GM23338 (cell line): Measurements from ENCODE around the gene DOCK4. TPM values are rescaled to one million over a fixed set of nuclear protein-coding genes. Genes with fewer than 3 reads are reported as not detected.

ENCODE experiments used
- ATAC-seq: fragments of 200-7000 bp; cut with Tn5 transposase; 3 replicates; pipeline ENCODE4 v1.9.1; 2020
- DNase-seq: peaks from one replicate; pipeline ENCODE4 v3.0.0-alpha.2; 2015; ENCODE audit warnings: low spot score
- H2AFZ ChIP-seq: fragments of 200-600 bp; sonication (generic); 2 replicates; pipeline ENCODE4 v1.8.0; 2016; ENCODE audit warnings: antibody characterized with exemption, mild to moderate bottlenecking, moderate library complexity
- H3F3A ChIP-seq: fragments of 200-600 bp; sonication (generic); replicated peaks from 2 replicates; pipeline ENCODE4 v1.8.0; 2017; ENCODE audit warnings: antibody characterized with exemption, mixed run types, low read depth
- H3K27ac ChIP-seq: fragments of 200-600 bp; sonication (generic); 2 replicates; pipeline ENCODE4 v1.6.1; 2016; ENCODE audit warnings: low read depth
- H3K27me3 ChIP-seq: fragments of 200-600 bp; sonication (generic); 2 replicates; pipeline ENCODE4 v1.8.0; 2016; ENCODE audit warnings: mild to moderate bottlenecking, mixed run types, moderate library complexity; ENCODE audit not compliant: insufficient read depth
- H3K36me3 ChIP-seq: fragments of 200-600 bp; sonication (generic); 2 replicates; pipeline ENCODE4 v1.8.0; 2016; ENCODE audit warnings: mild to moderate bottlenecking; ENCODE audit not compliant: insufficient read depth
- H3K4me1 ChIP-seq: fragments of 200-600 bp; sonication (generic); 2 replicates; pipeline ENCODE4 v1.8.0; 2016; ENCODE audit warnings: mild to moderate bottlenecking, moderate library complexity; ENCODE audit not compliant: insufficient read depth
- H3K4me2 ChIP-seq: fragments of 200-600 bp; sonication (generic); 2 replicates; pipeline ENCODE4 v1.7.1; 2017; ENCODE audit warnings: mixed run types
- H3K4me3 ChIP-seq: fragments of 200-600 bp; sonication (generic); 2 replicates; pipeline ENCODE4 v1.6.1; 2016; ENCODE audit warnings: mixed run types
- H3K79me2 ChIP-seq: fragments of 200-600 bp; sonication (generic); replicated peaks from 2 replicates; pipeline ENCODE4 v1.8.0; 2017; ENCODE audit warnings: mild to moderate bottlenecking; ENCODE audit not compliant: insufficient read depth
- H3K9me2 ChIP-seq: fragments of 200-600 bp; sonication (generic); 2 replicates; pipeline ENCODE4 v1.8.0; 2017; ENCODE audit not compliant: insufficient read depth
- H4K20me1 ChIP-seq: fragments of 200-600 bp; sonication (generic); replicated peaks from 2 replicates; pipeline ENCODE4 v1.8.0; 2017; ENCODE audit warnings: mild to moderate bottlenecking; ENCODE audit not compliant: insufficient read depth
- H3K27ac Mint-ChIP-seq: 2 replicates; pipeline ENCODE4 v1.8.0; 2020; ENCODE audit warnings: inconsistent platforms, mild to moderate bottlenecking, moderate library complexity, mixed read lengths
- H3K27me3 Mint-ChIP-seq: 3 replicates; pipeline ENCODE4 v1.8.0; 2022; ENCODE audit warnings: low read depth, mild to moderate bottlenecking, moderate library complexity, mixed read lengths, inconsistent platforms; ENCODE audit not compliant: insufficient read depth, poor library complexity
- H3K36me3 Mint-ChIP-seq: 3 replicates; pipeline ENCODE4 v1.8.0; 2021; ENCODE audit warnings: low read depth, mild to moderate bottlenecking, inconsistent platforms, moderate library complexity, mixed read lengths
- H3K4me1 Mint-ChIP-seq: 3 replicates; pipeline ENCODE4 v1.8.0; 2020; ENCODE audit warnings: mild to moderate bottlenecking, inconsistent platforms, mixed read lengths
- H3K4me3 Mint-ChIP-seq: 3 replicates; pipeline ENCODE4 v1.8.0; 2021; ENCODE audit warnings: moderate library complexity, mild to moderate bottlenecking, inconsistent platforms, mixed read lengths
- H3K9me3 Mint-ChIP-seq: 3 replicates; pipeline ENCODE4 v1.8.0; 2020; ENCODE audit warnings: moderate library complexity, mild to moderate bottlenecking, inconsistent platforms, mixed read lengths
- CREB1 ChIP-seq: fragments of 250-450 bp; sonication (Bioruptor Pico); IDR thresholded peaks from 2 replicates; pipeline ENCODE4 v1.5.0; 2020; ENCODE audit warnings: low read depth, mild to moderate bottlenecking, moderate library complexity
- EZH2 ChIP-seq: fragments of 200-600 bp; sonication (generic); IDR thresholded peaks from one replicate; pipeline ENCODE4 v1.8.0; 2017; ENCODE audit warnings: antibody characterized with exemption, mild to moderate bottlenecking, low read depth; ENCODE audit not compliant: unreplicated experiment
- EZH2phosphoT487 ChIP-seq: fragments of 200-600 bp; sonication (generic); IDR thresholded peaks from one replicate; pipeline ENCODE4 v1.8.1; 2018; ENCODE audit warnings: antibody characterized with exemption; ENCODE audit not compliant: unreplicated experiment
- JUNB ChIP-seq: IDR thresholded peaks from one replicate; pipeline ENCODE4 v1.6.1; 2016; ENCODE audit warnings: antibody characterized with exemption; ENCODE audit not compliant: unreplicated experiment
- POLR2AphosphoS5 ChIP-seq: IDR thresholded peaks from 2 replicates; pipeline ENCODE4 v1.6.1; 2016; ENCODE audit warnings: antibody characterized with exemption, low read depth
- ZNF331 ChIP-seq: fragments of 250-450 bp; sonication (Bioruptor Pico); IDR thresholded peaks from 2 replicates; pipeline ENCODE4 v1.5.0; 2020; ENCODE audit warnings: low read depth, mild to moderate bottlenecking, moderate library complexity
- polyA plus RNA-seq: library from polyadenylated mRNA; unstranded; fragments of >200 nt; fragmentation: Nextera tagmentation; extraction: Ambion mirVana; gene quantifications from 2 replicates; pipeline ENCODE4 v1.2.1, GENCODE V29; 2016
- total RNA-seq: library from RNA; depleted of rRNA; stranded (reverse); fragments of >200 nt; shearing (Covaris generic); gene quantifications from 2 replicates; pipeline ENCODE4 v1.2.3, GENCODE V29; 2014
- TF ChIP-seq, protein P1 (sequence below): IDR thresholded peaks from 2 replicates; pipeline ENCODE4 v1.6.1; 2016; ENCODE audit warnings: antibody characterized with exemption
- TF ChIP-seq, protein P2 (sequence below): IDR thresholded peaks from one replicate; pipeline ENCODE4 v1.6.1; 2018; ENCODE audit warnings: antibody characterized with exemption; ENCODE audit not compliant: unreplicated experiment
- TF ChIP-seq, protein P3 (sequence below): fragments of 250-450 bp; sonication (Bioruptor Pico); IDR thresholded peaks from 2 replicates; pipeline ENCODE4 v1.5.0; 2020; ENCODE audit warnings: mild to moderate bottlenecking, moderate library complexity

DOCK4 gene
- total and polyA plus RNA-seq, 2 experiments from 2014 or later, result 6.3 to 33.8 TPM

DNA sequence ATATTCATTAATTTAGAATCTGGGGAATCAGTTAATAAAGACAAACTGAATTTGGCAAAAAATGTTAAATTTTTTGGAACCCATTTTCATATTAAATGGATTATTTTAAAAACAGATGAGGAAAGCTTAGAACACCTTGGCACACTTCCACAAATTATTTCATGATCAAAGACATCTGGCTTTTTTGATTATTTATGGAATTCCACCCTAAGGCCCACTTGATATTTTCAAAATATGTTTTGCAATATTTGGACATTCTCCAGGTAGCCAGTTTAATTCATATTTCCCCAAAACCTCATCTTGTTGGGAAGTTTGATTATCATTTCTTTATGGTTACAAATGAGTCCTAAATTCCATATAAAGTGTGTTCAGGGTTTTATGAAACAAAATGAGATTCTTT is 129.9 kb downstream of the DOCK4 start:
- Mint-ChIP-seq H3K27me3 (no peaks in the 10 kb centered on the region), H3K36me3 (0 out of 3 replicates have a peak, but pooled peaks cover 5% of the 10 kb centered on the region), H3K9me3 (no peaks in the 10 kb centered on the region; the same call in 2 of the 3 replicates), H3K27ac (no peak overlapping the region), H3K4me1 (peaks cover 14% of the 10 kb centered on the region), H3K4me3 (no peak overlapping the region)
- Histone ChIP-seq H3K79me2 (peaks cover 18% of the 10 kb centered on the region), H3K4me1 (peaks cover 11% of the 10 kb centered on the region; the same call in 1 of the 2 replicates), H3K9me2 (no peaks in the 10 kb centered on the region), H4K20me1 (0 out of 2 replicates have a peak, but pooled peaks cover 4% of the 10 kb centered on the region), H3F3A (no peaks in the 10 kb centered on the region), H3K36me3 (no peaks in the 10 kb centered on the region), H3K4me3 (no peak overlapping the region), H2AFZ (no peak overlapping the region), H3K27me3 (no peaks in the 10 kb centered on the region), H3K27ac (no peak overlapping the region), H3K4me2 (no peak overlapping the region)
- ATAC-seq (no peak), DNase-seq (no peak)
- TF ChIP-seq, protein P1, sequence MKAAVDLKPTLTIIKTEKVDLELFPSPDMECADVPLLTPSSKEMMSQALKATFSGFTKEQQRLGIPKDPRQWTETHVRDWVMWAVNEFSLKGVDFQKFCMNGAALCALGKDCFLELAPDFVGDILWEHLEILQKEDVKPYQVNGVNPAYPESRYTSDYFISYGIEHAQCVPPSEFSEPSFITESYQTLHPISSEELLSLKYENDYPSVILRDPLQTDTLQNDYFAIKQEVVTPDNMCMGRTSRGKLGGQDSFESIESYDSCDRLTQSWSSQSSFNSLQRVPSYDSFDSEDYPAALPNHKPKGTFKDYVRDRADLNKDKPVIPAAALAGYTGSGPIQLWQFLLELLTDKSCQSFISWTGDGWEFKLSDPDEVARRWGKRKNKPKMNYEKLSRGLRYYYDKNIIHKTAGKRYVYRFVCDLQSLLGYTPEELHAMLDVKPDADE, result no peak
- TF ChIP-seq ZNF331 (CRISPR knock-in tag) (no peak), CREB1 (CRISPR knock-in tag) (no peak)
- TF ChIP-seq, protein P2, sequence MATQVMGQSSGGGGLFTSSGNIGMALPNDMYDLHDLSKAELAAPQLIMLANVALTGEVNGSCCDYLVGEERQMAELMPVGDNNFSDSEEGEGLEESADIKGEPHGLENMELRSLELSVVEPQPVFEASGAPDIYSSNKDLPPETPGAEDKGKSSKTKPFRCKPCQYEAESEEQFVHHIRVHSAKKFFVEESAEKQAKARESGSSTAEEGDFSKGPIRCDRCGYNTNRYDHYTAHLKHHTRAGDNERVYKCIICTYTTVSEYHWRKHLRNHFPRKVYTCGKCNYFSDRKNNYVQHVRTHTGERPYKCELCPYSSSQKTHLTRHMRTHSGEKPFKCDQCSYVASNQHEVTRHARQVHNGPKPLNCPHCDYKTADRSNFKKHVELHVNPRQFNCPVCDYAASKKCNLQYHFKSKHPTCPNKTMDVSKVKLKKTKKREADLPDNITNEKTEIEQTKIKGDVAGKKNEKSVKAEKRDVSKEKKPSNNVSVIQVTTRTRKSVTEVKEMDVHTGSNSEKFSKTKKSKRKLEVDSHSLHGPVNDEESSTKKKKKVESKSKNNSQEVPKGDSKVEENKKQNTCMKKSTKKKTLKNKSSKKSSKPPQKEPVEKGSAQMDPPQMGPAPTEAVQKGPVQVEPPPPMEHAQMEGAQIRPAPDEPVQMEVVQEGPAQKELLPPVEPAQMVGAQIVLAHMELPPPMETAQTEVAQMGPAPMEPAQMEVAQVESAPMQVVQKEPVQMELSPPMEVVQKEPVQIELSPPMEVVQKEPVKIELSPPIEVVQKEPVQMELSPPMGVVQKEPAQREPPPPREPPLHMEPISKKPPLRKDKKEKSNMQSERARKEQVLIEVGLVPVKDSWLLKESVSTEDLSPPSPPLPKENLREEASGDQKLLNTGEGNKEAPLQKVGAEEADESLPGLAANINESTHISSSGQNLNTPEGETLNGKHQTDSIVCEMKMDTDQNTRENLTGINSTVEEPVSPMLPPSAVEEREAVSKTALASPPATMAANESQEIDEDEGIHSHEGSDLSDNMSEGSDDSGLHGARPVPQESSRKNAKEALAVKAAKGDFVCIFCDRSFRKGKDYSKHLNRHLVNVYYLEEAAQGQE, result no peak

DNA sequence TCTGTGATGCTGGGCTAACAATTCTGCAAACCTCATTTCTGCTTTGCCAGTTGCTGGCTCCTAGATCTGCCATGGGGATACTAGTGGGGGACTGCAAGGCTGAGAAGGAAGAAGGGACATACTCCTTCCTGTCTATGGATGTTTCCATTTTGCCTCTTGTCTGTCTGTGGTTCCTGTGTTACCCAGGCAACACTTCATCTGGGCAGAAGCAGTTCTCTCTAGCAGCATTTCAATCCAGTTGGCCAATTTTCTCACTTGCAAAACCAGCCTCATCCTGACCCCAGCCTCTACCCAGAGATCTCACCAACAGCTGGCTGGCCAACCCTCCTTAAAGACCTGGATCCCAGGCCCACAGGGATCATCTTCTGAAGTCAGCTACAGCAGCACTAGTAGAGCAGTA is 131.7 kb downstream of the DOCK4 start:
- Histone ChIP-seq H3K4me1 (peaks cover 5% of the 10 kb centered on the region; the same call in 1 of the 2 replicates), H4K20me1 (0 out of 2 replicates have a peak, but pooled peaks cover 4% of the 10 kb centered on the region), H3K79me2 (peaks cover 18% of the 10 kb centered on the region), H3K4me3 (no peak overlapping the region), H2AFZ (no peak overlapping the region), H3K36me3 (no peaks in the 10 kb centered on the region), H3K9me2 (no peaks in the 10 kb centered on the region), H3K27ac (no peak overlapping the region), H3K4me2 (no peak overlapping the region), H3F3A (no peaks in the 10 kb centered on the region), H3K27me3 (no peaks in the 10 kb centered on the region)
- DNase-seq (no peak), ATAC-seq (no peak)
- H3K27me3 Mint-ChIP-seq, result no peaks in the 10 kb centered on the region
- H3K4me1 Mint-ChIP-seq, result peaks cover 15% of the 10 kb centered on the region
- no peaks in the 10 kb centered on the region; the same call in 2 of the 3 replicates for H3K9me3 Mint-ChIP-seq
- H3K36me3 Mint-ChIP-seq, result 0 out of 3 replicates have a peak, but pooled peaks cover 5% of the 10 kb centered on the region
- no peak overlapping the region for H3K4me3 Mint-ChIP-seq
- no peak overlapping the region for H3K27ac Mint-ChIP-seq
- TF ChIP-seq JUNB (no peak), CREB1 (CRISPR knock-in tag) (no peak), EZH2 (no peak), EZH2phosphoT487 (no peak), POLR2AphosphoS5 (no peak)
- TF ChIP-seq, protein P3, sequence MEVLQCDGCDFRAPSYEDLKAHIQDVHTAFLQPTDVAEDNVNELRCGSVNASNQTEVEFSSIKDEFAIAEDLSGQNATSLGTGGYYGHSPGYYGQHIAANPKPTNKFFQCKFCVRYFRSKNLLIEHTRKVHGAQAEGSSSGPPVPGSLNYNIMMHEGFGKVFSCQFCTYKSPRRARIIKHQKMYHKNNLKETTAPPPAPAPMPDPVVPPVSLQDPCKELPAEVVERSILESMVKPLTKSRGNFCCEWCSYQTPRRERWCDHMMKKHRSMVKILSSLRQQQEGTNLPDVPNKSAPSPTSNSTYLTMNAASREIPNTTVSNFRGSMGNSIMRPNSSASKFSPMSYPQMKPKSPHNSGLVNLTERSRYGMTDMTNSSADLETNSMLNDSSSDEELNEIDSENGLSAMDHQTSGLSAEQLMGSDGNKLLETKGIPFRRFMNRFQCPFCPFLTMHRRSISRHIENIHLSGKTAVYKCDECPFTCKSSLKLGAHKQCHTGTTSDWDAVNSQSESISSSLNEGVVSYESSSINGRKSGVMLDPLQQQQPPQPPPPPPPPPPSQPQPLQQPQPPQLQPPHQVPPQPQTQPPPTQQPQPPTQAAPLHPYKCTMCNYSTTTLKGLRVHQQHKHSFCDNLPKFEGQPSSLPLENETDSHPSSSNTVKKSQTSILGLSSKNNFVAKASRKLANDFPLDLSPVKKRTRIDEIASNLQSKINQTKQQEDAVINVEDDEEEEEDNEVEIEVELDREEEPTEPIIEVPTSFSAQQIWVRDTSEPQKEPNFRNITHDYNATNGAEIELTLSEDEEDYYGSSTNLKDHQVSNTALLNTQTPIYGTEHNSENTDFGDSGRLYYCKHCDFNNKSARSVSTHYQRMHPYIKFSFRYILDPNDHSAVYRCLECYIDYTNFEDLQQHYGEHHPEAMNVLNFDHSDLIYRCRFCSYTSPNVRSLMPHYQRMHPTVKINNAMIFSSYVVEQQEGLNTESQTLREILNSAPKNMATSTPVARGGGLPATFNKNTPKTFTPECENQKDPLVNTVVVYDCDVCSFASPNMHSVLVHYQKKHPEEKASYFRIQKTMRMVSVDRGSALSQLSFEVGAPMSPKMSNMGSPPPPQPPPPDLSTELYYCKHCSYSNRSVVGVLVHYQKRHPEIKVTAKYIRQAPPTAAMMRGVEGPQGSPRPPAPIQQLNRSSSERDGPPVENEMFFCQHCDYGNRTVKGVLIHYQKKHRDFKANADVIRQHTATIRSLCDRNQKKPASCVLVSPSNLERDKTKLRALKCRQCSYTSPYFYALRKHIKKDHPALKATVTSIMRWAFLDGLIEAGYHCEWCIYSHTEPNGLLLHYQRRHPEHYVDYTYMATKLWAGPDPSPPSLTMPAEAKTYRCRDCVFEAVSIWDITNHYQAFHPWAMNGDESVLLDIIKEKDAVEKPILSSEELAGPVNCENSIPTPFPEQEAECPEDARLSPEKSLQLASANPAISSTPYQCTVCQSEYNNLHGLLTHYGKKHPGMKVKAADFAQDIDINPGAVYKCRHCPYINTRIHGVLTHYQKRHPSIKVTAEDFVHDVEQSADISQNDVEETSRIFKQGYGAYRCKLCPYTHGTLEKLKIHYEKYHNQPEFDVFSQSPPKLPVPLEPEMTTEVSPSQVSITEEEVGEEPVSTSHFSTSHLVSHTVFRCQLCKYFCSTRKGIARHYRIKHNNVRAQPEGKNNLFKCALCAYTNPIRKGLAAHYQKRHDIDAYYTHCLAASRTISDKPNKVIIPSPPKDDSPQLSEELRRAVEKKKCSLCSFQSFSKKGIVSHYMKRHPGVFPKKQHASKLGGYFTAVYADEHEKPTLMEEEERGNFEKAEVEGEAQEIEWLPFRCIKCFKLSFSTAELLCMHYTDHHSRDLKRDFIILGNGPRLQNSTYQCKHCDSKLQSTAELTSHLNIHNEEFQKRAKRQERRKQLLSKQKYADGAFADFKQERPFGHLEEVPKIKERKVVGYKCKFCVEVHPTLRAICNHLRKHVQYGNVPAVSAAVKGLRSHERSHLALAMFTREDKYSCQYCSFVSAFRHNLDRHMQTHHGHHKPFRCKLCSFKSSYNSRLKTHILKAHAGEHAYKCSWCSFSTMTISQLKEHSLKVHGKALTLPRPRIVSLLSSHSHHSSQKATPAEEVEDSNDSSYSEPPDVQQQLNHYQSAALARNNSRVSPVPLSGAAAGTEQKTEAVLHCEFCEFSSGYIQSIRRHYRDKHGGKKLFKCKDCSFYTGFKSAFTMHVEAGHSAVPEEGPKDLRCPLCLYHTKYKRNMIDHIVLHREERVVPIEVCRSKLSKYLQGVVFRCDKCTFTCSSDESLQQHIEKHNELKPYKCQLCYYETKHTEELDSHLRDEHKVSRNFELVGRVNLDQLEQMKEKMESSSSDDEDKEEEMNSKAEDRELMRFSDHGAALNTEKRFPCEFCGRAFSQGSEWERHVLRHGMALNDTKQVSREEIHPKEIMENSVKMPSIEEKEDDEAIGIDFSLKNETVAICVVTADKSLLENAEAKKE (CRISPR knock-in tag), result no peak
